HG02798 (cell line): ENCODE results near the gene SDK1.
"Not testable (repeated sequence)": the region's sequence is repeated elsewhere in the genome, so short reads cannot be mapped to it uniquely, and the experiment has no call there.

ENCODE experiments used
- ATAC-seq: cut with Tn5 transposase; IDR thresholded peaks from one replicate; pipeline ENCODE4 v1.9.1; 2021; ENCODE audit warnings: mild to moderate bottlenecking; ENCODE audit not compliant: unreplicated experiment, poor library complexity

The SDK1 gene

GRCh38 chr7:4073750-4074149 is 772.7 kb downstream of the SDK1 start:
- no peak for ATAC-seq

GRCh38 chr7:4074407-4074806 is 773.4 kb downstream of the SDK1 start:
- no peak for ATAC-seq

- no peak for ATAC-seq
Measured at GRCh38 chr7:4074994-4075393, 773.9 kb downstream of the SDK1 start.

- ATAC-seq, result no peak
Measured at GRCh38 chr7:4076701-4077294, 775.7 kb downstream of the SDK1 start.

- ATAC-seq, result no peak
Measured at GRCh38 chr7:4077980-4078379, 776.9 kb downstream of the SDK1 start.

- ATAC-seq, result no peak
Measured at GRCh38 chr7:4078580-4078979, 777.5 kb downstream of the SDK1 start.

- no peak for ATAC-seq
Measured at GRCh38 chr7:4079366-4079765, 778.3 kb downstream of the SDK1 start.

- no peak for ATAC-seq
Measured at GRCh38 chr7:4079956-4080355, 778.9 kb downstream of the SDK1 start.

- no peak for ATAC-seq
Measured at GRCh38 chr7:4080954-4081353, 779.9 kb downstream of the SDK1 start.

- no peak for ATAC-seq
Measured at GRCh38 chr7:4083513-4083912, 782.5 kb downstream of the SDK1 start.

GRCh38 chr7:4084271-4084670 is 783.2 kb downstream of the SDK1 start:
- ATAC-seq, result no peak

- no peak for ATAC-seq
Measured at GRCh38 chr7:4085937-4086691, 785.1 kb downstream of the SDK1 start.

GRCh38 chr7:4086723-4087122 is 785.7 kb downstream of the SDK1 start:
- no peak for ATAC-seq

GRCh38 chr7:4091767-4092166 is 790.7 kb downstream of the SDK1 start:
- no peak for ATAC-seq

- no peak for ATAC-seq
Measured at GRCh38 chr7:4093035-4093434, 792.0 kb downstream of the SDK1 start.

- ATAC-seq, result no peak
Measured at GRCh38 chr7:4093483-4093882, 792.4 kb downstream of the SDK1 start.

- ATAC-seq, result not testable (repeated sequence)
Measured at GRCh38 chr7:4094158-4094557, 793.1 kb downstream of the SDK1 start.

- ATAC-seq, result no peak
Measured at GRCh38 chr7:4097001-4097609, 796.1 kb downstream of the SDK1 start.

GRCh38 chr7:4098169-4098568 is 797.1 kb downstream of the SDK1 start:
- ATAC-seq, result no peak

- no peak for ATAC-seq
Measured at GRCh38 chr7:4099651-4100050, 798.6 kb downstream of the SDK1 start.

- ATAC-seq, result no peak
Measured at GRCh38 chr7:4100148-4100547, 799.1 kb downstream of the SDK1 start.

GRCh38 chr7:4100691-4101090 is 799.6 kb downstream of the SDK1 start:
- no peak for ATAC-seq
